Measurements from ENCODE around the gene ABLIM3.

The ABLIM3 gene

GRCh38 chr5:149133795-149134777 is 7.2 kb upstream of the ABLIM3 start:
- no peak for DNase-seq

GRCh38 chr5:149134778-149135500 is 6.4 kb upstream of the ABLIM3 start:
- DNase-seq = no peak

GRCh38 chr5:149135536-149136201 is 5.6 kb upstream of the ABLIM3 start:
- no peak for DNase-seq

GRCh38 chr5:149138182-149138923 is 2.9 kb upstream of the ABLIM3 start:
- DNase-seq = no peak

GRCh38 chr5:149140197-149141002 is 893 bp upstream of the ABLIM3 start:
- no peak for DNase-seq

- no peak for DNase-seq
Observed at GRCh38 chr5:149141957-149142851, 911 bp downstream of the ABLIM3 start.

- DNase-seq = no peak
Observed at GRCh38 chr5:149143470-149143869, 2.2 kb downstream of the ABLIM3 start.

GRCh38 chr5:149144637-149145036 is 3.3 kb downstream of the ABLIM3 start:
- DNase-seq = no peak

- no peak for DNase-seq
Observed at GRCh38 chr5:149145138-149145537, 3.8 kb downstream of the ABLIM3 start.

- no peak for DNase-seq
Observed at GRCh38 chr5:149147676-149148075, 6.4 kb downstream of the ABLIM3 start.

- DNase-seq = no peak
Observed at GRCh38 chr5:149149942-149150341, 8.6 kb downstream of the ABLIM3 start.

- DNase-seq = no peak
Observed at GRCh38 chr5:149150457-149150856, 9.2 kb downstream of the ABLIM3 start.

- DNase-seq = no peak
Observed at GRCh38 chr5:149151717-149152116, 10.4 kb downstream of the ABLIM3 start.

GRCh38 chr5:149152317-149152746 is 11.0 kb downstream of the ABLIM3 start:
- DNase-seq = no peak

GRCh38 chr5:149153193-149153750 is 12.0 kb downstream of the ABLIM3 start:
- no peak for DNase-seq

GRCh38 chr5:149153751-149154610 is 12.7 kb downstream of the ABLIM3 start:
- DNase-seq = no peak

GRCh38 chr5:149154650-149155049 is 13.4 kb downstream of the ABLIM3 start:
- no peak for DNase-seq

GRCh38 chr5:149156435-149157083 is 15.3 kb downstream of the ABLIM3 start:
- DNase-seq = no peak

- DNase-seq = no peak
Observed at GRCh38 chr5:149157330-149157729, 16.0 kb downstream of the ABLIM3 start.

Data from effector CD8-positive, alpha-beta T cell (primary cell).